NB4 (cell line): Measurements from ENCODE around the gene RFXAP.
A peak's percentile ranks its signal among the peaks of the same experiment; 100 is the strongest.

ENCODE experiments used
- DNase-seq: peaks from one replicate; pipeline ENCODE4 v3.0.0; 2010; ENCODE audit warnings: low read depth
- H3K4me3 ChIP-seq: one replicate; pipeline ENCODE4 v1.5.1; 2011; ENCODE audit warnings: mild to moderate bottlenecking, low read depth, low read length, moderate library complexity
- MYC ChIP-seq: IDR thresholded peaks from 2 replicates; pipeline ENCODE4 v1.6.1; 2011; ENCODE audit warnings: low read depth, low read length
- POLR2A ChIP-seq: IDR thresholded peaks from 2 replicates; pipeline ENCODE4 v1.6.1; 2011; ENCODE audit warnings: mild to moderate bottlenecking; ENCODE audit not compliant: insufficient read length; ENCODE audit errors: extremely low read depth
- TF ChIP-seq, protein P1 (sequence below): IDR thresholded peaks from one replicate; pipeline ENCODE4 v1.5.1; 2012; ENCODE audit warnings: low read depth, low read length
- TF ChIP-seq, protein P2 (sequence below): IDR thresholded peaks from 2 replicates; pipeline ENCODE4 v1.6.1; 2011; ENCODE audit warnings: low read depth, low read length

Gene RFXAP

DNA sequence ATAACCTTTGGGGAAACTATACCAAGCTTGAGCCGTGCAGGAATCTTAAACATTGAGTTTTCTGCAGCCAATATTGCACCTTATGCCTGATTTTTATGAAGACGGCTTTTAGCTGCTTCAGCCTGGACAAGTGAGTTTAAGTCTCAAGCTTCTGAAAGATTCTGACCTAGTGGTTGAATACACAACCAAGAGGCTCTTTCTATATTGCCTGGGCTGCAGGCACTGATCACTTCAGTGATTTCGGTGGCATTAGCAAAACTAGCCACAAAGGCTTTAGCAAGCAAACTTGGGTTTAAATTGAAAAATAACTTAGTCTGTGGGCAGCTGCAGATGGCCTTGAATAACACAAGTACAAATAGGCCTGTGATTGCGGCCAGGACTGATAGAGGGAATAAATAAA is 29.3 kb upstream of the RFXAP start:
- no peak for TF ChIP-seq MYC
- TF ChIP-seq, protein P1, sequence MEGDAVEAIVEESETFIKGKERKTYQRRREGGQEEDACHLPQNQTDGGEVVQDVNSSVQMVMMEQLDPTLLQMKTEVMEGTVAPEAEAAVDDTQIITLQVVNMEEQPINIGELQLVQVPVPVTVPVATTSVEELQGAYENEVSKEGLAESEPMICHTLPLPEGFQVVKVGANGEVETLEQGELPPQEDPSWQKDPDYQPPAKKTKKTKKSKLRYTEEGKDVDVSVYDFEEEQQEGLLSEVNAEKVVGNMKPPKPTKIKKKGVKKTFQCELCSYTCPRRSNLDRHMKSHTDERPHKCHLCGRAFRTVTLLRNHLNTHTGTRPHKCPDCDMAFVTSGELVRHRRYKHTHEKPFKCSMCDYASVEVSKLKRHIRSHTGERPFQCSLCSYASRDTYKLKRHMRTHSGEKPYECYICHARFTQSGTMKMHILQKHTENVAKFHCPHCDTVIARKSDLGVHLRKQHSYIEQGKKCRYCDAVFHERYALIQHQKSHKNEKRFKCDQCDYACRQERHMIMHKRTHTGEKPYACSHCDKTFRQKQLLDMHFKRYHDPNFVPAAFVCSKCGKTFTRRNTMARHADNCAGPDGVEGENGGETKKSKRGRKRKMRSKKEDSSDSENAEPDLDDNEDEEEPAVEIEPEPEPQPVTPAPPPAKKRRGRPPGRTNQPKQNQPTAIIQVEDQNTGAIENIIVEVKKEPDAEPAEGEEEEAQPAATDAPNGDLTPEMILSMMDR: no peak
- no peak for TF ChIP-seq POLR2A
- TF ChIP-seq, protein P2, sequence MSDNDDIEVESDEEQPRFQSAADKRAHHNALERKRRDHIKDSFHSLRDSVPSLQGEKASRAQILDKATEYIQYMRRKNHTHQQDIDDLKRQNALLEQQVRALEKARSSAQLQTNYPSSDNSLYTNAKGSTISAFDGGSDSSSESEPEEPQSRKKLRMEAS: no peak
- no peak overlapping the region for H3K4me3 ChIP-seq
- no peak for DNase-seq

DNA sequence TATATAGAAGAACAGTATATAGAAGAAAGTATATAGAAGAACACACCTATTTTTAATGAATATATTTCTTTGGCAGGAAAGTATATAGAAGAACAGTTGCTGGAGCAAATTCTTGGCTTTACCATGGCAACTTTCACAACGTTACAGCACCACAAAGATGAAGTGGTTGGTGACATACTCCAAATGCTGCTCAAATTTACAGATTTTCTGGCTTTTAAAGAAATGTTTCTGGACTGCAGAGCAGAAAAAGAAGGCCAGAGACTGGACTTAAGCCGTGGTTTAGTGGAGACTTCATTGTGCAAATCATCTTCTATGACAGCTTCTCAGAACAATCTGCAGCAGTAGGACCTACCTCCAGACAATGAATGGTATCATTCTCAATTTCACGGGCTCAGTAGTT is 24.3 kb upstream of the RFXAP start:
- TF ChIP-seq, protein P2: no peak
- TF ChIP-seq, protein P1: no peak
- TF ChIP-seq POLR2A (no peak), MYC (no peak)
- no peak overlapping the region for H3K4me3 ChIP-seq

DNA sequence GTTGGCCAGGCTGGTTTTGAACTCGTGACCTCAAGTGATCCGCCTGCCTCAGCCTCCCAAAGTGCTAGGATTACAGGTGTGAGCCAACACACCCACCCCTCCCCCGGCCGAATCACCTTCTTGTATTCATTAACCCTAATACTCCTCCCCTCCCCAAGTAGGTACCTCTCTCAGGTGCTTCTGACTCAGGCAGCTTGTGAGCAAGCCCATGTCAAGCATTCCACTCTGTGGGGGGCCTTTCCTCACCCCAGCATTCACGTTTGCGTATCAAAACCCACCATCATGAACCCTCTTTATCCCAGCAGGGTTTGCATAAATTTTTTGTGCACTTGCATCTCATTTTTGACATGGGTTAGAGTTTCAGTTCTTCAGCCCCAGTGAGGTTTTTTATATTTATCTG is 23.6 kb upstream of the RFXAP start:
- no peak for DNase-seq
- no peak overlapping the region for H3K4me3 ChIP-seq
- TF ChIP-seq, protein P2: no peak
- TF ChIP-seq, protein P1: no peak
- TF ChIP-seq MYC: no peak

More for the DNA sequence above, 24.3 kb upstream of the RFXAP start:
- DNase-seq: no peak

DNA sequence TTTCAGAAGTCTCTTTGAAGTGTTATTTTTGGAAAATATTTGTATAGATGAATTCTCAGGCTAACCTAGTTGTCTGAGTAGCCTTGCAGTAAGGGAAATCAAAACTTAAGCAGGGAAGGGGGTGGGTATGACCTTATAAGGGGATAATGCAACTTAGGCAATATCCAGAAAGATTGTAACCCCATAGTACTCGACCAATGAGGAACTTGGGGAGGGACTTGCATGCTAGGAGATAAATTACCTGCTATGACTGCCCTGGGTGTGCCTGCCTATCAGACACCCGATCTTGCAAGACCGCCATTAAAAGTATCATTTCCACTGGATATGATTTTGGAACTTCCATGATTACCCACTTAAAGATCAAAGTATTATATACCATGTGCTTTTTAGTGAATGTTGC is 23.0 kb upstream of the RFXAP start:
- DNase-seq: peak; percentile 18
- H3K4me3 ChIP-seq: no peak overlapping the region
- TF ChIP-seq, protein P2: 0 out of 2 replicates have a peak, but pooled peaks have one; percentile 6
- TF ChIP-seq MYC: no peak

DNA sequence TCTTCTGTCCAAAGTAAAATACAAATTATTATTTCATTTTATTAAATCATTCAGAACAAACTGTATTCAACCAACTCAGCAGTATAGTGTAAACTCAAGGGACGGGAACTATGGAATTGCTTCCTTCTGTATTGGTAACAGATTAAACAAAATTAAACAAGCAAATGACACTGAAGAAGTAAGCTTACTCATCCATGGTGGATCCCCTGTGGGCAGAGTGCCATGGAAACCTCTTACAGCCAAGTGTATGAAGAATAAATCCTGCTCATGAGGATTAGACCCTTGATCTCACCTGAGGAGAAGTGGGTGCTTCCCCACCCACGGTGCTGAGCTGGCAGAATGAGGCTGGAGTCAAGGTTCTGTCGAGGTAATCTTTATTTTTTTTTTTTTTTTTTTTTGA is 18.0 kb upstream of the RFXAP start:
- TF ChIP-seq, protein P1: no peak
- TF ChIP-seq POLR2A (no peak), MYC (no peak)
- TF ChIP-seq, protein P2: no peak
- no peak overlapping the region for H3K4me3 ChIP-seq
- no peak for DNase-seq

DNA sequence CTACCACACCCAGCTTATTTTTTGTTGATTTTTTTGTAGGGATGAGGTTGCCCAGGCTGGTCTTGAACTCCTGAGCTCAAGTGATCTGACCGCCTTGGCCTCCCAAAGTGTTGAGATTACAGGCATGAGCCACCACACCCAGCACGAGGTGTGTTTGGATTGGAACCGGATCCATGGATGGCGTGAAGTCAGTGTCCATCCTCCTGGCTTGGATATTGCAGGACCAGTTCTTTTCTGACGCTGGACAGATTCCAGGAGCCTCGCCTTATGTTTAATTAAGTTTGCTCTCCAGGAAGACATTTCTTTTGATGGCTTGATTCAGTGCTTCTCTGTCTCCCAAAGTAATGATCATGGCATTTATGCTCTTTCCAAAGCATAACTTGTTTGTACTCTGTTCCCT is 14.4 kb upstream of the RFXAP start:
- DNase-seq: no peak
- TF ChIP-seq, protein P1: no peak
- H3K4me3 ChIP-seq: no peak overlapping the region
